CD4-positive, alpha-beta T cell treated with Interleukin-21 for 1 hour (primary cell): Measurements from ENCODE around the gene LMAN1L.

Experiments used
- DNase-seq: peaks from one replicate; pipeline ENCODE4 v3.0.0-alpha.2; 2020

LMAN1L gene

GRCh38 chr15:74794248-74794969, 18.2 kb upstream of the LMAN1L start:
- no peak for DNase-seq

GRCh38 chr15:74794970-74795349, 17.7 kb upstream of the LMAN1L start:
- DNase-seq: no peak

- no peak for DNase-seq
These were observed 16.5 kb upstream of the LMAN1L start for GRCh38 chr15:74795966-74796625.

- no peak for DNase-seq
These were observed 14.0 kb upstream of the LMAN1L start for GRCh38 chr15:74798388-74799254.

GRCh38 chr15:74799255-74799855, 13.3 kb upstream of the LMAN1L start:
- no peak for DNase-seq

- peak; percentile 92 for DNase-seq
These were observed 12.6 kb upstream of the LMAN1L start for GRCh38 chr15:74799856-74800558.

- no peak for DNase-seq
These were observed 12.0 kb upstream of the LMAN1L start for GRCh38 chr15:74800559-74801094.

DNA sequence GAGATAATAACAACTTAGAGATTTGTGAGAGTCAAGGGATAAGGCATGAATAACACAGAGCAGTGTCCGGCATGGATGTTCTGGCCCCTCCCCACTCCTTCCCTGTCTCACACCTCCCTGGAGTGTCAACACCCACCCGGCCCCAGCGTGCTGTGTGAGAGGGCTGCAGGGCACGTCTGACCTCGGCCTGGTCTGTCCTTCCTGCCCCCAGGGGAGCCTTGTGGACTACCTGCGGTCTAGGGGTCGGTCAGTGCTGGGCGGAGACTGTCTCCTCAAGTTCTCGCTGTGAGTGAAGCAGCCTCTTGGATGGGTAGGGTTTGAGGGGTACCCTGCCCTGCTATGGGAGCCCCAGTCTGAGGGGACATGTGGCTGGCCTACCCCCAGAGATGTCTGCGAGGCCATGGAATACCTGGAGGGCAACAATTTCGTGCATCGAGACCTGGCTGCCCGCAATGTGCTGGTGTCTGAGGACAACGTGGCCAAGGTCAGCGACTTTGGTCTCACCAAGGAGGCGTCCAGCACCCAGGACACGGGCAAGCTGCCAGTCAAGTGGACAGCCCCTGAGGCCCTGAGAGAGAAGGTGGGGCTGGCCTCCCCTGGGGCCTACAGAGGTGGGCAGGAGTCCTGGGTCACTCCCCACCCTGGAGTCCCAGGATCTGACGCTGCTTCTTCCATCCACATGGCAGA, 11.2 kb upstream of the LMAN1L start:
- no peak for DNase-seq

- DNase-seq: no peak
These were observed 10.3 kb upstream of the LMAN1L start for GRCh38 chr15:74802290-74802689.

GRCh38 chr15:74802862-74803447, 9.7 kb upstream of the LMAN1L start:
- no peak for DNase-seq

GRCh38 chr15:74804935-74805334, 7.7 kb upstream of the LMAN1L start:
- DNase-seq: no peak

DNA sequence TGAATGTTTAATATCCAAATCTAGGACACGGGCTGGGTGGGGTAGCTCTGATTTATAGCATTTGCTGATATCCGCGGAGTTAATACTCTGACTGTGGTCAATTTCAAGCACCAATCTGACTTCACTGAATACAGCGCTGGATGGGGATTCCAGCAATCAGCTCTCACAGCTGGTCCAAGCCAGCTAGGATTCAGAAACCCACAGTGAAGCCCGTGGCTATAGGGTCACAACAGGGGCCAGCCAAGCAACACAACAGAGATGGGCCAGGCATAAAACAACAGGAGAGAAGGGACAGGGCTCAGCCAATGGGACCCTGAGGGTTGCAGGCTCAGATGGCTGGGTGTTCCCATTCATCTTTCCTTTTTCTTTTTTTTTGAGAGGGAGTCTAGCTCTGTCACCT, 5.4 kb upstream of the LMAN1L start:
- DNase-seq: no peak

DNA sequence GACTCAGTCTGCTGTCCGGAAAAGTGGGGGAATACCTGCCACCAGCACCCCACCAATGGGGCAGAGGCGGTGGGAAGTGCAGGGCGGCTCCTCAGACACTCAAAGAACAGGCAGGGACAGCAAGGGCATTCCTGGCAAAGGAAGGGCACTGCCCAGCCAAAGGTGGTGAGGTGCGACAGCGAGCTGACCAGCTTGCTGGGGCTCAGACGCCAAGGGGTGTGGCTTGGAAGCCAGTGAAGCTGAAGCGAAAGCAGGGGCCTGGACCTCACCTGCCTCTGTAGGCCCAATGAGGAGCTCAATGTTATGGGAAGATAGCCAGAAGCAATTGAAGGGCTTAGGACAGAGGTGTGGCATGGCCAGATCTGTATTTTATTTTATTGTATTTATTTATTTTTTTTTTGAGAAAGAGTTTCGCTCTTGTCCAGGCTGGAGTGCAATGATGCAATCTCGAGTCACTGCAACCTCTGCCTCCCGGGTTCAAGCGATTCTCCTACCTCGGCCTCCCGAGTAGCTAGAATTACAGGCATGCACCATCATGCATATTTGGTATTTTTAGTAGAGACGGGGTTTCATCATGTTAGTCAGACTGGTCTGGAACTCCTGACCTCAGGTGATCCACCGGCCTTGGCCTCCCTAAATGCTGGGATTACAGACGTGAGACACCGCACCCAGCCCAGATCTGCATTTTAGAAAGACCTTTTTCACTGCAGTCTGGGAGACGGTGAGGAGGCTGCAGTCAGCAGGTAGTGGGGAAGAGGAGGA, 4.4 kb upstream of the LMAN1L start:
- DNase-seq: no peak

GRCh38 chr15:74808840-74809229, 3.8 kb upstream of the LMAN1L start:
- DNase-seq: no peak

DNA sequence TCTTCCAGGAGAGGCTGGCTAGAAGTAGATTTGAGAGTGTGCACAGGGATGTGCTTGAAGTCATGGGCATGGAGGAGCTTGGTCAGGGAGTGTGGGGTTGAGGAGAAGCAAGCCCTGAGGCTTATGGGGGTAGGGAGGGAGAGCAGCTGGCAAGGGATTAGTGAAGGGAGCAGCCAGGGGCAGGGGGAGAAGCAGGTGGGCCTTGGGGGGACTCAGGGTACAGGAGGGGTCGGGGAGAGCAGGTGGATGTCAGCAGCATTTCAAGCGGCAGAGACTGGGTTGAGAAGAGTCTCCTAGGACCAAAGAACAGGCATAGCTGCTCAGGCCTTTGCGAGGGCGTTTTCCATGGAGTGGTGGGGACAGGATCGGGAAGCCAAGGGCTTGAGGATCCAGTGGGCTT, 3.4 kb upstream of the LMAN1L start:
- DNase-seq: no peak

- DNase-seq: no peak
These were observed 2.7 kb upstream of the LMAN1L start for GRCh38 chr15:74809956-74810355.

DNA sequence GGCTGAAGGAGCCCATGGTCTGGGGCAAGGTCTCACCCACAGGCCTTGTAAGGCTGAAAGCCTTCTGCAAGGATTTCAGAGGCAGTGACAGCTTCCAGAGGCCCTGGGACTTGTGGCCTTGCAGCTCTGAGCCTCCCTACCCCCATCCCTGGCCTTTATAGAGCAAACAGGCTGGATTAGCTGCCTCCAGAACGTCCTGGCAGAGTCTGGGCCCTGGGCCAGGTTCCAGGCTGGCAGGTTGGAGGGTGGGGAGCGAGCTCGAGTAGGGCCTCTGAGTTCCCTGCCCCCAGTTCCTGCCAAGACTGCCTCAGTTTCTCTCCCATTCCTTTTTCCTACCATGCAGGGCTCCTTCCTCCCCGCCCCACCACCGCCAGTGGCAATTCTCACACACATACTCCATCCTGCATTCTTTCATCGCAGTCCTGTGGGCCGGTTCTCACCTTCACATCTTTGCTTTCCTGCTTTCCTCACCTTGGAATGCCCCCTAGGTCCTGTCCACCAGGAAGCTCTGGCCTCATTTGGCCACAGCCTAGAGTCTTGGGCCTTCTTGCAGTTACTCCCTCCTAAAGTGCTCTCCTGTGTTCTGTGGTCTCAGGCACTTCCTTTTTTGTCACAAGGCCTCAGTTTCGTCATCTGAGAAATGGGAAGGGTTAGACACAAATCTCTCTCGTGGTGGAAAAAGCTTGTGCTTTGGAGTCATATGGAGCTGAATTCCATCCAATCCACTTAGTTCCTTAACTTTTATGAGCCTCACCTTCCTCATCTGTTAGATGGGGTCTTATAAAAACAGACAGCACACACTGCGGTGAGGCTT, 2.7 kb downstream of the LMAN1L start:
- DNase-seq: no peak

- no peak for DNase-seq
These were observed 3.3 kb downstream of the LMAN1L start for GRCh38 chr15:74815961-74816360.

DNA sequence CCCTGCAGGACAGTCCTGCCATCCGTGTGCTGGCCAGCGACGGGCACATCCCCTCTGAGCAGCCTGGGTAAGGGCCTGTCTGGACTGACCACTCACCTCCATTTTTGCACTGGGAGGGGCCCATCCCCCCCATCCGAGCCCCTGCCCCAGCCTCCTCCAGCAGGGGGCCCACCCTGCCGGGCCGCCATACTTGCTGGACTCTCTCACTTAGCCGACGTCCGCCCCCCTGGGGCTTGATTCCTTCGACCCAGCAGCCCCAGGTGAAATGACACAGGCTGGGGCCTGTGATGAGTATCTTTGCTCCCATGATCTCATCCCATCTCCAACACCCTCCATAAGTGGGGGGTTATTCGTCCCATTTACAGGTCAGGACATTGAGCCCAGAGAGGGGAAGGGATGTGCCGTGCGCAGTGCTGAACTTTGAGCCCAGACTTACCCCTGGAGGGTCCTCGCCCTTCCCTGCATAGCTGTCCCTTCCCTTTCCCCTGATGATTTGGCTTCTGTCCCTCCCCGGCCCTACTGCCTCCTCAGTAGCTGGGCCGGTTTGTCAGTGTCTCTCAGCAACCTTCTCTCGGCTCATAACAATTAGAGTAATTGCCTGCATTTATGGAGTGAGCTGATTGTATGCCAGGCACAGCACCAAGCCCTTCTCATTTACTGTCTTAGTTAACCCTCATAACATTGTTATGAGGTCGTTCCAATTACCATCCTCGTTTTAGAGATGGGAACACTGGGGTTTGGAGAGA, 4.2 kb downstream of the LMAN1L start:
- no peak for DNase-seq
